Activated gamma-delta T cell (primary cell): Measurements from ENCODE around the gene TNFSF9.
"Not testable (repeated sequence)": the region's sequence is repeated elsewhere in the genome, so short reads cannot be mapped to it uniquely, and the experiment has no call there.

ENCODE experiments used
- DNase-seq: peaks from one replicate; lab custom pipeline; 2025; lab: John Stamatoyannopoulos, UW

Gene TNFSF9

GRCh38 chr19:6532244-6532999 lies 1.6 kb downstream of the TNFSF9 start:
- no peak for DNase-seq

- DNase-seq, result no peak
These were observed 2.1 kb downstream of the TNFSF9 start for GRCh38 chr19:6533000-6533328.

GRCh38 chr19:6533746-6534418 lies 3.1 kb downstream of the TNFSF9 start:
- no peak for DNase-seq

GRCh38 chr19:6534451-6535093 lies 3.7 kb downstream of the TNFSF9 start:
- DNase-seq, result no peak

GRCh38 chr19:6535558-6536137 lies 4.8 kb downstream of the TNFSF9 start:
- DNase-seq, result no peak

GRCh38 chr19:6539514-6539913 lies 8.7 kb downstream of the TNFSF9 start:
- no peak for DNase-seq

- no peak for DNase-seq
These were observed 10.3 kb downstream of the TNFSF9 start for GRCh38 chr19:6540918-6541689.

- no peak for DNase-seq
These were observed 13.1 kb downstream of the TNFSF9 start for GRCh38 chr19:6543866-6544347.

GRCh38 chr19:6550679-6551078 lies 19.9 kb downstream of the TNFSF9 start:
- not testable (repeated sequence) for DNase-seq

- DNase-seq, result no peak
These were observed 20.3 kb downstream of the TNFSF9 start for GRCh38 chr19:6551091-6551490.

GRCh38 chr19:6551607-6552450 lies 21.0 kb downstream of the TNFSF9 start:
- peak; percentile 48 for DNase-seq

- DNase-seq, result no peak
These were observed 25.2 kb downstream of the TNFSF9 start for GRCh38 chr19:6556043-6556449.

GRCh38 chr19:6556480-6557195 lies 25.8 kb downstream of the TNFSF9 start:
- DNase-seq, result no peak

GRCh38 chr19:6562437-6562836 lies 31.6 kb downstream of the TNFSF9 start:
- not testable (repeated sequence) for DNase-seq

GRCh38 chr19:6564393-6564792 lies 33.6 kb downstream of the TNFSF9 start:
- no peak for DNase-seq

GRCh38 chr19:6566727-6567126 lies 35.9 kb downstream of the TNFSF9 start:
- not testable (repeated sequence) for DNase-seq

- DNase-seq, result no peak
These were observed 37.2 kb downstream of the TNFSF9 start for GRCh38 chr19:6568010-6568526.

- no peak for DNase-seq
These were observed 38.0 kb downstream of the TNFSF9 start for GRCh38 chr19:6568816-6569215.

- DNase-seq, result no peak
These were observed 39.9 kb downstream of the TNFSF9 start for GRCh38 chr19:6570764-6571163.

- DNase-seq, result no peak
These were observed 40.3 kb downstream of the TNFSF9 start for GRCh38 chr19:6571167-6571566.
